B cell (primary cell): ENCODE results near the gene NKD2.

Source experiments
- EZH2 ChIP-seq: IDR thresholded peaks from 2 replicates; pipeline ENCODE4 v1.6.1; 2012; ENCODE audit warnings: borderline replicate concordance, low read depth, mild to moderate bottlenecking, moderate library complexity, low read length; ENCODE audit not compliant: insufficient read depth, poor library complexity, severe bottlenecking
- TF ChIP-seq, protein P1 (sequence below): fragments of 200-600 bp; IDR thresholded peaks from one replicate; pipeline ENCODE4 v1.8.0; 2022; ENCODE audit warnings: antibody characterized with exemption, mild to moderate bottlenecking

DNA sequence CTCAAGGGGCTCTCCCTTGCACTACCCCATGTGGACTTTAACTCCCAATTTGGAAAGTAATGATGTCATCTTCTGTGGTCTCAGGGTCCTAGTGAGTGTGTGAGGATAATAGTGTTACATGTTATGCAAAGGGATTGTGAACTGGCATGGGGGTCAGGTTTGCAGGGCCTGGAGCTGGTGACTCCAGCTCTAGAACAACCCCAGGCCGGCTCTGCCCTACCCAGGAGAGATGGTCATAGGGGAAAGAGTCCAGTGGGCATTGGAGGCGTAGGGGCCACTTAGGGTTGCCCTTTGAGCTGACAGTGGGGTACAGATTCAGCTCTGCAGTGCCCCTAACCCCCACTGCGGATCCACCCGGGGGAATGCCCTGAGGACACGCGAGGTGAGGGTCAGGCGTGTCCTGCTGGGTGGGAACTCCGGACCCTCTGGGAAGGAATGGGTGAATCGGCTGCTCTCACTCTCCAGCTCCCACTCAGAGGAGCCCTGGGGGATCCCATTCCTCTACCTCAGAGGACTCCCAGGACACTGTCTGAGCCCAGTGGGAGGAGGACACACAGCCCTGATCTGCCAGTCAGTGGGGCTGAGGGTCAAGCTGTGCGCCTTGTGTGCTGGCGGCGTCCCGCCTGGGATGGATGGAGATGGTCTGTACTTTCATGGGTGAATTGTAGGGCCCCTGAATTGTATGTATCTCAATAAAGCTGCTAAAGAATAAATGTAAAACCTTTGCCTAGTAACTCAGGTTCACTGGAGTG, 2.5 kb upstream of the NKD2 start:
- TF ChIP-seq, protein P1, sequence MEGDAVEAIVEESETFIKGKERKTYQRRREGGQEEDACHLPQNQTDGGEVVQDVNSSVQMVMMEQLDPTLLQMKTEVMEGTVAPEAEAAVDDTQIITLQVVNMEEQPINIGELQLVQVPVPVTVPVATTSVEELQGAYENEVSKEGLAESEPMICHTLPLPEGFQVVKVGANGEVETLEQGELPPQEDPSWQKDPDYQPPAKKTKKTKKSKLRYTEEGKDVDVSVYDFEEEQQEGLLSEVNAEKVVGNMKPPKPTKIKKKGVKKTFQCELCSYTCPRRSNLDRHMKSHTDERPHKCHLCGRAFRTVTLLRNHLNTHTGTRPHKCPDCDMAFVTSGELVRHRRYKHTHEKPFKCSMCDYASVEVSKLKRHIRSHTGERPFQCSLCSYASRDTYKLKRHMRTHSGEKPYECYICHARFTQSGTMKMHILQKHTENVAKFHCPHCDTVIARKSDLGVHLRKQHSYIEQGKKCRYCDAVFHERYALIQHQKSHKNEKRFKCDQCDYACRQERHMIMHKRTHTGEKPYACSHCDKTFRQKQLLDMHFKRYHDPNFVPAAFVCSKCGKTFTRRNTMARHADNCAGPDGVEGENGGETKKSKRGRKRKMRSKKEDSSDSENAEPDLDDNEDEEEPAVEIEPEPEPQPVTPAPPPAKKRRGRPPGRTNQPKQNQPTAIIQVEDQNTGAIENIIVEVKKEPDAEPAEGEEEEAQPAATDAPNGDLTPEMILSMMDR = no peak
- TF ChIP-seq EZH2 = no peak
